ENCODE measurements around the gene SLU7.

GRCh38 chr5:160436017-160436416, 17.1 kb upstream of the SLU7 start:
- TF ChIP-seq CTCF (conservative IDR thresholded peaks at IDR 0.05) = no peak
- TF ChIP-seq ZFX (IDR thresholded peaks at IDR 0.05) = no peak

All from C4-2B (cell line).